Measurements from ENCODE around the gene TACC3.

- no peak for TF ChIP-seq CTCF (IDR thresholded peaks at IDR 0.05)
- TF ChIP-seq POLR2A (IDR thresholded peaks at IDR 0.05), result no peak
These were observed 34.8 kb upstream of the TACC3 start for GRCh38 chr4:1686440-1687036.

All from adrenal gland (tissue), 5 donors.